GM12801 (cell line): ENCODE results near the gene GPR155.

Experiments used
- CTCF ChIP-seq: IDR thresholded peaks from one replicate; pipeline ENCODE4 v1.5.1; 2011; ENCODE audit warnings: control low read depth; ENCODE audit not compliant: insufficient read length; ENCODE audit errors: extremely low read depth

The GPR155 gene

DNA sequence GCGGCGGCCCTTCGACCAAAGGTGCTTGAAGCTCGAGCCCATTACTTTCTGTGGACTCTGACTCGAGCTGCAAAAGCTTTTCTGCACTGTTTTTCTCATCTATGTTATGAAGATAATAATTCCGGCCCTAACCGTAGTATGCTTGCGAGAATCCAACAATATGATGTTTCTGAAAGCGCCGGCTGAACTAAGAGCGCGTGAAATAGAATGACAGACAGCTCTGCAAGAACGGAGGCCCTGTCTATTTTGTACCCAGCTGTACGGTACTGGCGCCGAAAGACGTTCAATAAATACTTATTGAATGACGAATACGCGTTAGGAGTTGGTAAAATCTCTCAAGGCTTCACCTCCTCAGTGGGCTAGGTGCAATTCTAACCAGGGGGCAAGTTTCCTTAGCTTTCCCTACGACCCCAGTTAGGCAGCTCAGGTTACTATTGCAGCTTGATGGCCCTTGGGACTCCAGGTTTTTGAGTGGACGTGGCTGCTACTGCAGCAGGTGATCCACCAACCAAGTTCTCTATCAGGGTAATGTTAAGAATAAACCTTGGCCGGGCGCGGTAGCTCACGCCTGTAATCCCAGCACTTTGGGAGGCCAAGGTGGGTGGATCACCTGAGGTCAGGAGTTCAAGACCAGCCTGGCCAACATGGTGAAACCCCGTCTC is 90.7 kb downstream of the GPR155 start:
- TF ChIP-seq CTCF: no peak

- no peak for TF ChIP-seq CTCF
Observed at GRCh38 chr2:174395284-174395968, 91.4 kb downstream of the GPR155 start, which contains the start of gene SCRN3. Gene SCRN3, plus strand, starts transcription at chr2:174395730. Its CDS starts 2,554 bp downstream, at chr2:174398284.

- TF ChIP-seq CTCF: no peak
Observed at GRCh38 chr2:174392706-174393105, 94.1 kb downstream of the GPR155 start.

DNA sequence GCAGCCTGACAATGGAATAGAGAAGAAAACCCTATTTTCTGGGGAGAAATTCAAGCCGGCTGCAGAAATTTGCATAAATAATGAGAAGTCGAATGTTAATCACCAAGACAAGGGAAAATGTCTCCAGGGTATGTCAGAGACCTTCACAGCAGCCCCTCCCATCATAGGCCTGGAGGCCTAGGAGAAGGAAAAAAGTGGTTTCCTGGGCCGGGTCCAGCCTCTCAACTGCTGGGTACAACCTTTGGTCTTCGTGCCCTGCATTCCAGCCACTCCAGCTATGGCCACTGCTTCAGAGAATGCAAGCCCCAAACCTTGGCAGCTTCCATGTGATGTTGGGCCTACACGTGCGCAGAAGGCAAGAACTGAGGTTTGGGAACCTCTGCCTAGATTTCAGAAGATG is 97.3 kb downstream of the GPR155 start:
- no peak for TF ChIP-seq CTCF

- TF ChIP-seq CTCF: no peak
Observed at GRCh38 chr2:174385201-174385600, 101.6 kb downstream of the GPR155 start.

DNA sequence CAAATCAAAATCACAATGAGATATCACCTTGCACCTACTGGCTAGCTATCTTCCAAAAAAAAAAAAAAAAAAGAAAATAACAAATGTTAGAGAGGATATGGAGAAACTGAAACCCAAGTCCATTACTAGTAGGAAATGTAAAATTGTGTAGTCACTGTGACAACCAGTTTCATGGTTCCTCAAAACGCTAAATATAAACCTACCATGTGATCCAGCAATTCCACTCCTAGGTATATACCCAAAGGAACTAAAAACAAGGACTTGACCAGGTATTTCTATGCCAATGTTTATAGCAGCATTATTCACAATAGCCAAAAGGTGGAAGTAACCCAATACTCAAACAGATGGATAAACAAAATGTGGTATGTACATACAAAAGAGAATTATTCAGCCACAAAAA is 103.0 kb downstream of the GPR155 start:
- TF ChIP-seq CTCF: no peak
